GM19099 (cell line): ENCODE data around the gene TSHZ1.
A peak's percentile ranks its signal among the peaks of the same experiment; 100 is the strongest.

ENCODE experiments used
- POLR2A ChIP-seq: IDR thresholded peaks from 3 replicates; pipeline ENCODE4 v1.6.1; 2011; ENCODE audit warnings: low read depth; ENCODE audit not compliant: insufficient read length; ENCODE audit errors: extremely low read depth

Gene TSHZ1, protein sequence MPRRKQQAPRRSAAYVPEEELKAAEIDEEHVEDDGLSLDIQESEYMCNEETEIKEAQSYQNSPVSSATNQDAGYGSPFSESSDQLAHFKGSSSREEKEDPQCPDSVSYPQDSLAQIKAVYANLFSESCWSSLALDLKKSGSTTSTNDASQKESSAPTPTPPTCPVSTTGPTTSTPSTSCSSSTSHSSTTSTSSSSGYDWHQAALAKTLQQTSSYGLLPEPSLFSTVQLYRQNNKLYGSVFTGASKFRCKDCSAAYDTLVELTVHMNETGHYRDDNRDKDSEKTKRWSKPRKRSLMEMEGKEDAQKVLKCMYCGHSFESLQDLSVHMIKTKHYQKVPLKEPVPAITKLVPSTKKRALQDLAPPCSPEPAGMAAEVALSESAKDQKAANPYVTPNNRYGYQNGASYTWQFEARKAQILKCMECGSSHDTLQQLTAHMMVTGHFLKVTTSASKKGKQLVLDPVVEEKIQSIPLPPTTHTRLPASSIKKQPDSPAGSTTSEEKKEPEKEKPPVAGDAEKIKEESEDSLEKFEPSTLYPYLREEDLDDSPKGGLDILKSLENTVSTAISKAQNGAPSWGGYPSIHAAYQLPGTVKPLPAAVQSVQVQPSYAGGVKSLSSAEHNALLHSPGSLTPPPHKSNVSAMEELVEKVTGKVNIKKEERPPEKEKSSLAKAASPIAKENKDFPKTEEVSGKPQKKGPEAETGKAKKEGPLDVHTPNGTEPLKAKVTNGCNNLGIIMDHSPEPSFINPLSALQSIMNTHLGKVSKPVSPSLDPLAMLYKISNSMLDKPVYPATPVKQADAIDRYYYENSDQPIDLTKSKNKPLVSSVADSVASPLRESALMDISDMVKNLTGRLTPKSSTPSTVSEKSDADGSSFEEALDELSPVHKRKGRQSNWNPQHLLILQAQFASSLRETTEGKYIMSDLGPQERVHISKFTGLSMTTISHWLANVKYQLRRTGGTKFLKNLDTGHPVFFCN (N-terminal part only)

DNA sequence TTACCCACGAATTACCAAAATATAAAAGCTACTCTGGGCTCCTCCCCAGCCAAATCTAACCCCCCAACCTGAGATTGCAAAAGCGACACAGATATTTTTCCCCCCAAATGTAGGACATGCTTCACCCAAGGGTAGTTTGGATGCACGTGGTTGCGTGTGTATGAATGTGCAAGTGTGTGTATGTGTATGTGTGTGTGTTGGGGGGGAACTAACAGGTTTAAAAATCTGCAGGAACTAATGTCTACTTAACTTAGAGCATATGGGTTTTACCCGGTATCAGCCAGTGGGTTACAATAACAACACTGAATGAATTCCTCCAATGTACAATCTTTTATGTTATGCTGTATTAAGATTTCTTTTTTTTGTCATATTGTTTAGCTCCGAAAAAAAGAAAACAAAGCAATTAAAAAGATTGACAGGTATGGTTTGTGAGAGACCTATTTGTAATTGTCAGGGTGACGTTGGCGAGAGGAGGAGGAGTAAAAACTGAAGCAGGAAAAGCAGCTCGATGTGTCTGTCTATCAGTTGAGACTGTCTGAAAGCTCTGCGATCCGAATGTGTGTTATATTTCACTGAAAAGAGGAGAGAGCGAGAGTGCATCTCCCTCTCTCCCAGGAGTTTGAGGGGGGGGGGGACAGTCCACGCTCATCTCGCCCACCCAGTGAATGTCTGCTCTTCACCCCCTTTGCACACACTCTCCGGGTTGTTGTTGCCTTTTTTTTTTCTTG lies at the start of gene TSHZ1:
TSS of gene TSHZ1 (plus strand) at position 524 of the 728 bp plus-strand sequence. CDS start 1,080 bp downstream, outside the sequence.
- peak; percentile 60 for TF ChIP-seq POLR2A

DNA sequence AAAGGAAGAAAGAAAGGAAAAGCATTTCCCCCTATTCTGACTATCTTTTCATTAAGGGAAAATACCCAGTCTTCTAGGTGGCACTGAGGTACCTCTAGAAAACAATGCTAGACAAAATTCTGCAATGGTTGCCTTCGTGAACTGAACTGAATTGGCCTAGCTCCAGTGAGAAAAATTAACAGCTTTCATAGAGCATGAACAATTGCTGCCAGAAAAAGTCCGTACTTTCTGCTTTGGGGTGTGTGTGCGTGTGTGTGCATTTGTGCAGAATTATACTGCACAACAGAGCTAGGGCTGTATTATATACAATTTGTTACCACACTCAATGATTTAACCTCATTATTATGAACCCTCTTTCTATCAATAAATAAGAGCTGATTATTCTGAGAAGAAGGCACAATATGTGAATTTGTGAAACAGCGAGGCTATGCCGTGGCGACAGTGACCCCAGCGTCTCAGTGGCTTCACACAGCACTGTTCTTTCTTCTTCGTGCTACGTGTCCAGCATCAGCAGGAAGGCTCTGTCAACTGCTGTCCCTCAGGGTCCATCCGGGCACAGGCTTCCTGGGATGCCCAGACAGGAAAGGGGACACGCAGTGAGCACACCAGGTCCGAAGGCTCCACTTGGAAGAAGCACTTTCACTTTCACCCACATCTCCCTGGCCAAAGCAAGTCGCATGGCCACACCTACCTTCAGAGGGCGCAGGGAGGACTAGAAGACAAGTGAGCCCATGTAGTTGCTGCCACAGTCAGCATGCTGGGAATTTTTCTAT lies 49.2 kb upstream of the TSHZ1 start:
- TF ChIP-seq POLR2A, result no peak

DNA sequence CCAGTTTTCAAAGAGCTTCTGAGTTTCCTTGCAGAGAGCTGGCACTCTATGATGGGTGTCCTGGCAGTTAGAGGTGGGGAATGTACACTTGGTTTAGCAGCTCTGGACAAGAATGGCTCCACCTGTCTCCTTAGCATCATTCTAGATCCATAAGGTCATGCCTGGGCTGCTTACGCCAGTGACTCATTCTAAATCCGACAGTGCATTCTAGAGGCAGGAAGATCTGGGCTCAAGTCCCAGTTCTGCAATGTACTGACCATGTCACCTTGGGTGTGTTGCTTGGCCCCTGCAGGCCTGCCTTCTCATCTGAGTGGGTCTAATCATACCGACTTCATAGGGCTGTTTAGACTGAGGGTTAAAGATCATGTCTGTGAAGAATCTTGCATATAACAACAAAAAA lies 48.1 kb upstream of the TSHZ1 start:
- TF ChIP-seq POLR2A, result no peak

DNA sequence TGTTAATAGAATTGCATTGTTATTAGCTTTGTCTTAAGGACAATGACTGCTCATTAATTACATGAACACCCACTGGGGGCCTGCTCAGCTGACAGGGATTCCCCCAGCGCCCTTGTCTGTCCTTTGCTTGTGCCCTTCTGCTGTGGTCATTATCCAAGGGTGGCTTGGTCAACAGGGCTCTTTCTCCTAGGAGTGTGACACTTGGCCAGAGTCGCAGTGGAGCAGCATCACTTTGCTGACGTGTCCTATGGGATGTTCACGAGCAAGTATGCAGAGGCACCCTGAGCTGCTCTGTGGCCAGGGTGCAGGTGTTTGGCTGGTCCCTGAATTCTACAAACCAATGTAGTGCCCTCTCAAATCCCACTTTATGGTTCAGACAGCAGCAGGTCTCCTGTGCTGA lies 47.6 kb upstream of the TSHZ1 start:
- no peak for TF ChIP-seq POLR2A

DNA sequence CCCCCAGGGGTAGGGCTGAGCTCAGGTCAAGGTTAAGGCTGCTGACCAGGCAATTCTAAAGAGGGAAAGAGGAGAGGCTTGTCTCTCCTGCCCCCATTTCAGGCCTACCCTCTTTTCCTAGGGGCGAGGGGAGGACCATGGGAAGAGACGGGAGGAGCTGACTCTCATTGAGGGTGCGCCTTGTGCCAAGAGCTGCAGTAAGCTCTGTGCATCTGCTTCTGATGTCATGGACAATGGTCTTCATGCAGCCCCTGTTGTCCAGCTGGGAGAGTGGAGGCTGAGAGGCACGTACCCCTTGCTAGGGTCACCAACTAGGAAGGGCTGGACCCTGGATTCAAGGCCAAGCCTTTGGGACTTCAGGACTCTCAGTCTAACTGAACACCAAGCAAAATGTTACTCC lies 46.9 kb upstream of the TSHZ1 start:
- TF ChIP-seq POLR2A, result no peak

DNA sequence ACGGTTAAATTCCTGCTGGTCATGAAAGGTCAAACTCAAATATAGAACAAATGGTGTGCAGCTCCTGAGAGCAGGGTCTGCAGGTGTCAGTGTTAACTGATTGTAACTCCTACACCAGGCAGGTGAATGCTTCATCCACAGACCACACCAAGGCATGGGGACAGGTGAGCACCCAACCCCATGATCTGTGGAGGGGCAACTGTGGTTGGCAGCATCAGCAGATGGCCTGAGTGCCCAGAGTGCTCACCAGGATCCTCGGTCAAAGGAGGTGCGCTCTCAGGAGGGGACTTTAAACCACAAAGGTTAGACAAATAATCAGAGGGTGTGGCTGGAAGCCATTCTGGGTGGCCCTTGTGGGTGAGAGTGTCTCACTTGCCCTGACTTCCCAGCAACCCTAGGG lies 46.1 kb upstream of the TSHZ1 start:
- TF ChIP-seq POLR2A, result no peak

DNA sequence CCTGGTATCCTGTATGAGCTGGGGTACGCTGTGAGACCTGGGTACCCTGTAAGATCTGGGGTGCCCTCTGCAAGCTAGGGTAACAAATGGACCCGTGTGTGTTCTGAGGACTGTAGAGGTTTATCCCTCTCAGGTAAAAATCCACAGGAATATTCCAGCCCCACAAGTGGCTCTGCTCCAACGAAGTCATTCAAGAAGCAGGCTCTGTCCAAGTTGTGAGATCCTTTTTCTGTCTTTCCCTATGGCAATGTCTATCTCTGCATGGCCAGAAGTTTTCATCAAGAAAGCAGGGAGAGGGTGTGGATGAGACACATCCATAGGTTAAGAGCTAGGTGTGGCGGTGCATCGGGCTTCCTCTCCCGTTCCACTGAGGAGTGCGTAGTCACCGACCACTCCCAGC lies 44.7 kb upstream of the TSHZ1 start:
- TF ChIP-seq POLR2A, result no peak

DNA sequence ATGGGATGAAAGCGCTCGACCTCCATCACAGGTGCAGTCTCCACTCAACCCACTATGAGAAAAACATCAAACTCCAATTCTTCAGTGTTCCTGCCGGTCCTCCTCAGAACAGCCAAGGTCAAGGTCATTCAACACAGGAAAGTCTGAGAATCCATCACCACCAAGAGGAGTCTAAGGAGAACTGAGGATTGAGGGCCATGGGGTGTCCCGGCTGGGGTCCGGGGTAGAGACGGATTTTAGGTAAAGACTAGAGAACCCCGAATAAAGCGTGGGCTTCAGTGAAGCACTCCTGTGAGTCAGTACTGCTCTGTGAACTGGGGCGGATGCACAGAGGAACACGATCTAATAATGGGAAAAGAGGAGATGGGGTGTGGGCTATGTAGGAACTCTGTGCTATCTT lies 43.5 kb upstream of the TSHZ1 start:
- TF ChIP-seq POLR2A, result no peak

DNA sequence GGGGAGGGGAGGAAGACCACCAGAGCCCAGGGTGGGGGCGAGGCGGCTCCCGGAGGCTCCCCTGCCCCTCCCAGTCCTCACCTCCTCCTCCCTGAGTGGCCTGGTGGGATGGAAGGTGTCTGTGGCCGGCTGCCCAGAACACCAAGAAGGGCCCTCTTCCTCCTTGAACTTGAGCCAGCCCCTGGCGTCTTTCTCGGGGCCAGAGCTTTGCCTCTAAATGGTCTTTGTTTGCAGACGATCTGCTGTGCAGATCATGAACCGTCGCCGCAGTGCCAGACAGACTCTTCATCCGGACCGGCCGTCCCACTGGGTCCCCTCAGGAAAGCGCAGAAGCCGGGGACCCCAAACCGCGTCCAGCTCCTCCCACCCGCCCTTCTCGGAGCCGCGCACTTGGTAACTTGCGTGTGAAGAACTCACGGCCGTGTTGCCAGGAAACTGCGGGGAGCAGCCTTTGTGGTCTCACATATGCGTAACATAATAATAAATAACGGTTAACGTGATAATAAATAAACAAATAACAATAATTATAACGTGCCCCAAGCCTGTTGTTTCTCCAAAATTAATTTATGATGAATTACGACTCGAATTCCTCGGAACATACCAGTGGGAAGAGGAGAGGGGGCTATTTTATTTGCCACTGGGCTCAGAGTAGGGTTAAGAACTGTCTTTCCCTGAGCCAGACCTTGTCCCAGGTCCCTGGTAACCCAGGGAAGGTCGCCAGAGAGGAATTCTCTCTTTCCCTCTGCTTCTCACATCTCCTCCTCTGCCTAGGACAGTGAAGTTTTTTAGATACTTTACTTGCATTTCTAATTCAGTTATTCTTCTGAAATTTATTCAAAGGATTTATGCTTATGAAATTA lies 42.6 kb upstream of the TSHZ1 start:
- TF ChIP-seq POLR2A, result no peak

DNA sequence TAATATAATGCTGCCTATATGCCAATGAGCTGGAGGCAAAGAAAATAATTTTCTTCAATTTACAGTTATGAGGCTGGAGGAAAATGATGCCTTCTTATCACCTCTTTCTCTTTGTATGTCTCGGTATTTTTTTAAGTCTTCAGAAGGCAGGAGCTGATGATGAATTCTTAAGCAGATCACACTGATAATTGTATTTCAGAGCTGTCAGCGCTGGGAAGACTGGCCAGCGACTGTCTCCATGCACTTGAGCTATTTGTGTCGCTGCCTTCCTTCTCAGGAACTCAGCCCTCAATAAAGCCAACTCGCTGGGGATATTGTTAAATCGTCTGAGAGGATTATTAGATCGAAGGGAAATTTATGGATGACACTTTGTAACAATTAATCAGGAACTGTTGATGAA lies 42.0 kb upstream of the TSHZ1 start:
- TF ChIP-seq POLR2A, result no peak

DNA sequence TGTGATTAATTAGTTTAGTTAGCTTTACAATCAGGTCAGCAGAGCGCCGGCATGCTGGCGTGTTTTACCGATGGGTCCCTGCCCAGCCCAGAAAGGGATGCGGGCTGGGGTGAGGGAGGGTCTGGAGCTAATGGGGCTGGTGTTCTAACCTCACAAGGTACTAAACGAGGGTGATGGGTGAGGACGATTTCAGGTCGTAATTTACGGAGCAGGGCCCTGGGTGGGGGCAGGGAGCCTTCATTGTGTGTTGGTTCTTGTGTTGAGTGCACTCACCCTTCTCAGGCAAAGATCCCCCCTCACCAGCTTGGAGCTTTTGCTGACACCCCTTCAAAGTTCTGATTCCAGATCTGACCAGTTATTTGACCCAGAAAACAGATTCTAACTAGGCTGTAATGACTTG lies 41.2 kb upstream of the TSHZ1 start:
- no peak for TF ChIP-seq POLR2A

DNA sequence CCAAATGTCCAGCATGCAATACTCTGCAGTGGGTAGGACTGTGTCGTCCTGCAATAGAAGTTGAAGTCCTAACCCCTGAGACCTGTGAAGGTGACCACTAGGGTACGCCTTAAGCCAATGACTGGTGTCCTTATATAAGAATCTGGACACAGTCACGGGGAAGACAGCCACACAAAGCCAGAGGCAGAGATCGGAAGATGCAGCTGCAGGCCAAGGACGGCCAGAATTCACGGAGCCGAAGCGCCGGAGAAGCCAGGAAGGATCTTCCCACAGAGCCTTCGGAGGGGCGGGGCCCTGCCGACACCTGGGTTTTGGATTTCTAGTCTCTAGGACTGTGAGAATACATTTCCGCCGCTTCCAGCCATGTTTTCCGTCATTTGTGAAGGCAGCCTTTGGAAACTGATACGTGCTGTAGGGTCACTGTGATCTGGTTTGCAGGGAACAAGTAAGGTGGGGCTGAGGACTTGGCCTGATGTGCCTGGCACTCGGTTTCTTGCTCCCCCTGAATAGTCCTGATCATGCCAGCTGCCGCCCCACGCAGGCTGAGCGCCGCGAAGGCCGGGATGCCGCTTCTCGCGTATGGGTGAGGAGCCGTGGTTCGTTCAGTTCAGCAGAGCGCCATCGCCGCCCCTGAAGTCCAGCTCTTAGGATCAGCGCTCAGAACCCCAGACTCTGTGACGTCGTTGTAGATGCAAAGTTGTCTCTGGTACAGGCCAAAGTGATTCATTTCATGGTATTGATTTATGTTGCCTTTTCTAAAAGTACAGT lies 40.4 kb upstream of the TSHZ1 start:
- no peak for TF ChIP-seq POLR2A

DNA sequence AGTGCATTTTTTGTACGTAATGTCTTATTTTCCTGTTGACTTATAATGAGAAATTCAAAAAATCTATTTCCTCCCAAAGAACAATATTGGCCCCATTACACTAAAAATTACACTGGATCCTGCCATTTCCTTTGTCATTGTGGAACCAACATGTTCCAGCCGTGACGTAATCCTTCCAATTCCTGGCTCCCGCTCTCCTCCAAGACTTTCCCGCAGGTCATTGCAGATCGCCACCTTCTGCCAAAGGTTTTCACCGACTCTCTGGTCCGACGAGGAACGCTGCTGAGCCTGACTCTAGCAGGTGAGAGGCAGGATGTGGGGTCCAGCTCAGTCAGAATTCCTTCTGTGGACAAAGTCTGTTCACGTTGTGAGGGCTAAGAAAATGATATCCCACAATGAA lies 39.7 kb upstream of the TSHZ1 start:
- no peak for TF ChIP-seq POLR2A
